ENCODE measurements around the gene AGTR1. TPM values are rescaled to one million over a fixed set of nuclear protein-coding genes. Genes with fewer than 3 reads are reported as not detected.

AGTR1 gene
- total and polyA plus RNA-seq, 2 experiments from 2014 or later = 6.1 to 8.0 TPM

DNA sequence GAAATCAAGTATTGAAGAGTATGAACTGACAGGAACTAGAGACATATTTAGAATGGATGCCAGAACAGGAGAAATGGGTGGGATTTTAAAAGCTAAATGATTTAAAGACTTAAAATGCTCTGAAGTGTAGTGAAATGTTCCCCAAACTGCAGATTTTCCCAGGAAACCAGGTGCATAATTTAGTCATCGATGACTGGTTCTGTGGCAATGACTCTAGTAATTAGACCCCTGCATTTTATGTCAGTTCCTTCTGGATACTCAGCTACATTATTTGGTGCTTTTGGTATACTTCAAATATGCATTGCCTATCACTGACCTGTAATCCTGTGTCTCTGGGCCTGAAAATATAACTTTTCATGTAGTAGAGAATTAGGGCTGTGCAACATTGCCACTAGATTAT is 16.8 kb downstream of the AGTR1 start:
- Histone ChIP-seq H2AFZ (no peak overlapping the region), H3K4me2 (no peak overlapping the region), H3K9me2 (replicated peaks; ENCODE audit: insufficient read depth) (no peaks in the 10 kb centered on the region), H3K79me2 (no peaks in the 10 kb centered on the region), H3K4me1 (ENCODE audit: insufficient read depth) (no peaks in the 10 kb centered on the region), H3K36me3 (replicated peaks; ENCODE audit: insufficient read depth, low read depth) (no peaks in the 10 kb centered on the region), H3K9me3 (ENCODE audit: low read depth) (no peaks in the 10 kb centered on the region), H4K20me1 (ENCODE audit: insufficient read depth, poor library complexity, severe bottlenecking) (no peaks in the 10 kb centered on the region), H3K27ac (no peak overlapping the region), H3K27me3 (no peaks in the 10 kb centered on the region), H3K4me3 (no peak overlapping the region)
- TF ChIP-seq EZH2phosphoT487 (IDR thresholded peaks at IDR 0.05; ENCODE audit: low read depth, severe bottlenecking, unreplicated experiment) = no peak
- TF ChIP-seq, protein P1, sequence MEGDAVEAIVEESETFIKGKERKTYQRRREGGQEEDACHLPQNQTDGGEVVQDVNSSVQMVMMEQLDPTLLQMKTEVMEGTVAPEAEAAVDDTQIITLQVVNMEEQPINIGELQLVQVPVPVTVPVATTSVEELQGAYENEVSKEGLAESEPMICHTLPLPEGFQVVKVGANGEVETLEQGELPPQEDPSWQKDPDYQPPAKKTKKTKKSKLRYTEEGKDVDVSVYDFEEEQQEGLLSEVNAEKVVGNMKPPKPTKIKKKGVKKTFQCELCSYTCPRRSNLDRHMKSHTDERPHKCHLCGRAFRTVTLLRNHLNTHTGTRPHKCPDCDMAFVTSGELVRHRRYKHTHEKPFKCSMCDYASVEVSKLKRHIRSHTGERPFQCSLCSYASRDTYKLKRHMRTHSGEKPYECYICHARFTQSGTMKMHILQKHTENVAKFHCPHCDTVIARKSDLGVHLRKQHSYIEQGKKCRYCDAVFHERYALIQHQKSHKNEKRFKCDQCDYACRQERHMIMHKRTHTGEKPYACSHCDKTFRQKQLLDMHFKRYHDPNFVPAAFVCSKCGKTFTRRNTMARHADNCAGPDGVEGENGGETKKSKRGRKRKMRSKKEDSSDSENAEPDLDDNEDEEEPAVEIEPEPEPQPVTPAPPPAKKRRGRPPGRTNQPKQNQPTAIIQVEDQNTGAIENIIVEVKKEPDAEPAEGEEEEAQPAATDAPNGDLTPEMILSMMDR (IDR thresholded peaks at IDR 0.05; ENCODE audit: poor library complexity) = no peak
- no peak for DNase-seq (ENCODE audit: low spot score)
- WGBS (ENCODE audit: low lambda C conversion rate, missing lambda C conversion rate) = 90% methylated on average over 1 of the region's 1 CpG

DNA sequence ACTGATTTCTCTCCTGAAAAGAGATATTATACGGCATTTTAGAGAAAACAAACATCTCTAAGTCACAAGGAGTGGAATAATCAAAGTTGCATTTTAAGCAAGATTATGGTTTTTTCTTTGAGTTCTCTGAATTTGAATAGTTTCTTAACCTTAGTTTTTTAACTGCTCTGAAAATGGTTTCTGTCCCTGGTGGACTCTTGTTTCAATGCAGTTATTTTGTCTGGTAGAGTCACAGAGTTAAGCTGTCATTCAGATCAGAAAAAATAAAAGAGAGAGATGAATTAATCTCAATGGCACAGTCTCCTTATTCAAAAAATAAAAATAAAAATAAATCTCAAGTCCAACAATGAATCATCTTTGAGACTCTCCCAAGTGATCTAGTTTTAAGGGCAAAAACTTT is 19.0 kb downstream of the AGTR1 start:
- TF ChIP-seq EZH2 (IDR thresholded peaks at IDR 0.05; ENCODE audit: borderline replicate concordance) (no peak), EZH2phosphoT487 (IDR thresholded peaks at IDR 0.05; ENCODE audit: low read depth, severe bottlenecking, unreplicated experiment) (no peak)
- TF ChIP-seq, protein P1 (IDR thresholded peaks at IDR 0.05; ENCODE audit: poor library complexity) = no peak
- no peak overlapping the region for H2AFZ ChIP-seq
- H3K9me3 ChIP-seq (ENCODE audit: low read depth) = no peaks in the 10 kb centered on the region
- H4K20me1 ChIP-seq (ENCODE audit: insufficient read depth, poor library complexity, severe bottlenecking) = no peaks in the 10 kb centered on the region
- H3K9me2 ChIP-seq (replicated peaks; ENCODE audit: insufficient read depth) = no peaks in the 10 kb centered on the region
- WGBS (ENCODE audit: low lambda C conversion rate, missing lambda C conversion rate) = 85% methylated on average over 1 of the region's 1 CpG
- no peak overlapping the region for H3K27ac ChIP-seq
- H3K4me1 ChIP-seq (ENCODE audit: insufficient read depth) = no peaks in the 10 kb centered on the region
- H3K79me2 ChIP-seq = no peaks in the 10 kb centered on the region
- H3K27me3 ChIP-seq = no peaks in the 10 kb centered on the region
- H3K36me3 ChIP-seq (replicated peaks; ENCODE audit: insufficient read depth, low read depth) = no peaks in the 10 kb centered on the region
- no peak for DNase-seq (ENCODE audit: low spot score)
- H3K4me3 ChIP-seq = no peak overlapping the region
- no peak overlapping the region for H3K4me2 ChIP-seq

- Histone ChIP-seq H3K4me3 (no peak overlapping the region), H3K9me3 (ENCODE audit: low read depth) (no peaks in the 10 kb centered on the region), H4K20me1 (ENCODE audit: insufficient read depth, poor library complexity, severe bottlenecking) (no peaks in the 10 kb centered on the region), H3K4me2 (no peak overlapping the region), H3K27me3 (no peaks in the 10 kb centered on the region), H3K4me1 (ENCODE audit: insufficient read depth) (no peaks in the 10 kb centered on the region), H3K36me3 (replicated peaks; ENCODE audit: insufficient read depth, low read depth) (no peaks in the 10 kb centered on the region), H2AFZ (peak overlapping the region; percentile 34), H3K9me2 (replicated peaks; ENCODE audit: insufficient read depth) (no peaks in the 10 kb centered on the region), H3K27ac (no peak overlapping the region), H3K79me2 (no peaks in the 10 kb centered on the region)
- no peak for DNase-seq (ENCODE audit: low spot score)
- 82% methylated on average over 3 of the region's 3 CpGs for WGBS (ENCODE audit: low lambda C conversion rate, missing lambda C conversion rate)
- TF ChIP-seq EZH2phosphoT487 (IDR thresholded peaks at IDR 0.05; ENCODE audit: low read depth, severe bottlenecking, unreplicated experiment) (no peak), EZH2 (IDR thresholded peaks at IDR 0.05; ENCODE audit: borderline replicate concordance) (no peak)
- TF ChIP-seq, protein P1 (IDR thresholded peaks at IDR 0.05; ENCODE audit: poor library complexity) = no peak
Measured at GRCh38 chr3:148717885-148718561, 20.3 kb downstream of the AGTR1 start.
